ENCODE measurements around the gene TMEM39B.

- no peak for TF ChIP-seq EP300 (conservative IDR thresholded peaks at IDR 0.05; ENCODE audit: poor library complexity, severe bottlenecking)
- TF ChIP-seq REST (IDR thresholded peaks at IDR 0.05; ENCODE audit: borderline replicate concordance), result no peak
- no peak for TF ChIP-seq SMC3 (conservative IDR thresholded peaks at IDR 0.05; ENCODE audit: poor library complexity)
- no peak for TF ChIP-seq CTCF (IDR thresholded peaks at IDR 0.05; ENCODE audit: poor library complexity, severe bottlenecking)
- no peak for TF ChIP-seq EZH2 (IDR thresholded peaks at IDR 0.05; ENCODE audit: borderline replicate concordance, insufficient read depth, low read length, poor library complexity, severe bottlenecking)
- TF ChIP-seq TAF1 (IDR thresholded peaks at IDR 0.05; ENCODE audit: low read depth), result no peak
- no peak for TF ChIP-seq POLR2AphosphoS5 (IDR thresholded peaks at IDR 0.05)
- TF ChIP-seq MXI1 (conservative IDR thresholded peaks at IDR 0.05; ENCODE audit: poor library complexity, severe bottlenecking), result no peak
Observed at GRCh38 chr1:32025515-32025914, 47.2 kb upstream of the TMEM39B start.
